Prostate gland (tissue), 2 donors: ENCODE results near the gene MLLT6. TPM values are rescaled to one million over a fixed set of nuclear protein-coding genes. Genes with fewer than 3 reads are reported as not detected.

Experiments
- DNase-seq: peaks from one replicate; pipeline ENCODE4 v3.0.0-alpha.2; 2019; ENCODE audit warnings: low spot score
- H3K27ac ChIP-seq, 2 donors: fragments of 200-600 bp; sonication (generic); 2 replicates each; pipeline ENCODE4 v1.5.1; 2017 to 2019
- H3K27me3 ChIP-seq: fragments of 200-600 bp; sonication (generic); replicated peaks from 2 replicates; pipeline ENCODE4 v1.5.1; 2019; ENCODE audit not compliant: insufficient read depth
- H3K36me3 ChIP-seq, 2 donors: fragments of 200-600 bp; sonication (generic); 1 replicate in 1 of 2; 2 replicates in 1 of 2; pipeline versions ENCODE4 v1.5.1 to v1.8.1; 2017 to 2019
- H3K4me1 ChIP-seq: fragments of 200-600 bp; sonication (generic); replicated peaks from 2 replicates; pipeline ENCODE4 v1.5.1; 2019
- H3K4me3 ChIP-seq, 2 donors: fragments of 200-600 bp; sonication (generic); 2 replicates each; pipeline ENCODE4 v1.5.1; 2017 to 2019
- H3K9me3 ChIP-seq: fragments of 200-600 bp; sonication (generic); 2 replicates; pipeline ENCODE4 v1.5.1; 2017
- CTCF ChIP-seq, 4 experiments: fragments of 200-600 bp in 2 of 4; fragments of 450-650 bp in 2 of 4; sonication (generic) in 2 of 4; IDR thresholded peaks; 1 replicate in 3 of 4; 2 replicates in 1 of 4; pipeline ENCODE4 v1.5.1; 2016 to 2019; ENCODE audit warnings: antibody characterized with exemption in 4 of 4, mild to moderate bottlenecking in 2 of 4, moderate library complexity in 2 of 4
- POLR2A ChIP-seq: fragments of 450-650 bp; IDR thresholded peaks from one replicate; pipeline ENCODE4 v1.6.1; 2016; ENCODE audit warnings: antibody characterized with exemption, mild to moderate bottlenecking
- POLR2AphosphoS5 ChIP-seq: sonication (generic); formaldehyde crosslinking; IDR thresholded peaks from one replicate; pipeline ENCODE4 v1.6.1; 2017; ENCODE audit warnings: antibody characterized with exemption
- WGBS: methylation state at CpG from one replicate; pipeline ENCODE4 v1.1.5; 2018; 5-methylcytosine and 5-hydroxymethylcytosine counted together
- intact Hi-C: fragments of 100-400 bp; cut with DNase I; formaldehyde crosslinking; loops from one replicate; pipeline ENCODE4 v1.14.2; 2022
- total RNA-seq, 2 donors: library from RNA; depleted of rRNA; stranded (reverse); fragments of >200 nt; gene quantifications; one replicate each; pipeline ENCODE4 v1.1.0, GENCODE V29; 2016

MLLT6 gene
- 100 to 1,000 TPM in 1 of 2 donors, 10 to 100 TPM in 1; 69.1 to 142 TPM for total RNA-seq

GRCh38 chr17:38704606-38705522 is at the start of gene MLLT6:
Gene MLLT6, plus strand, starts transcription at chr17:38705273. Its CDS starts 360 bp downstream, at chr17:38705633.
- H3K4me3 ChIP-seq = peak within 1 kb of the TSS; percentile 86 to 98
- H3K27me3 ChIP-seq = no peaks in the 10 kb centered on the region
- H3K27ac ChIP-seq = peak within 1 kb of the TSS; percentile 96 to 98
- peaks cover 0 to 4% of the 10 kb centered on the region in 2 donors for H3K36me3 ChIP-seq
- under 1% methylated on average over 99 of the region's 100 CpGs for WGBS
- intact Hi-C loops = loop anchor here (1.0 kb wide), 1 partner anchor 25 kb away; the partner anchor contains the start of gene CISD3
- TF ChIP-seq CTCF (IDR thresholded peaks at IDR 0.05) = no peak
- TF ChIP-seq POLR2A = peak; percentile 53
- TF ChIP-seq POLR2AphosphoS5 = peak; percentile 51
- DNase-seq = peak; percentile 72
- H3K9me3 ChIP-seq = no peaks in the 10 kb centered on the region
- H3K4me1 ChIP-seq = peaks cover 4% of the 10 kb centered on the region

- no peak overlapping the region for H3K27ac ChIP-seq
- TF ChIP-seq POLR2AphosphoS5 = no peak
- no peak for TF ChIP-seq CTCF (IDR thresholded peaks at IDR 0.05)
- TF ChIP-seq POLR2A = no peak
- DNase-seq = no peak
- no peaks in the 10 kb centered on the region for H3K36me3 ChIP-seq
- intact Hi-C loops = no loop called here
- WGBS = 71% methylated on average over 27 of the region's 27 CpGs
- H3K4me1 ChIP-seq = no peaks in the 10 kb centered on the region
- no peak overlapping the region for H3K4me3 ChIP-seq
- H3K27me3 ChIP-seq = no peaks in the 10 kb centered on the region
- H3K9me3 ChIP-seq = no peaks in the 10 kb centered on the region
Measured at GRCh38 chr17:38656959-38657823, 47.9 kb upstream of the MLLT6 start.

- H3K9me3 ChIP-seq = no peaks in the 10 kb centered on the region
- no peaks in the 10 kb centered on the region for H3K36me3 ChIP-seq
- TF ChIP-seq POLR2A (no peak), CTCF (IDR thresholded peaks at IDR 0.05) (no peak), POLR2AphosphoS5 (no peak)
- H3K4me3 ChIP-seq = no peak overlapping the region
- no peak overlapping the region for H3K27ac ChIP-seq
- no peaks in the 10 kb centered on the region for H3K27me3 ChIP-seq
- 82% methylated on average over 15 of the region's 15 CpGs for WGBS
- DNase-seq = no peak
- H3K4me1 ChIP-seq = no peaks in the 10 kb centered on the region
- intact Hi-C loops = no loop called here
Measured at GRCh38 chr17:38657824-38658740, 47.0 kb upstream of the MLLT6 start.

- Histone ChIP-seq H3K4me3 (no peak overlapping the region), H3K9me3 (no peaks in the 10 kb centered on the region), H3K36me3 (no peaks in the 10 kb centered on the region), H3K27me3 (no peaks in the 10 kb centered on the region), H3K4me1 (no peaks in the 10 kb centered on the region), H3K27ac (no peak overlapping the region)
- intact Hi-C loops = no loop called here
- TF ChIP-seq POLR2AphosphoS5 (no peak), POLR2A (no peak), CTCF (IDR thresholded peaks at IDR 0.05) (no peak)
- no peak for DNase-seq
- WGBS = 30% methylated on average over 12 of the region's 13 CpGs
Measured at GRCh38 chr17:38658741-38659345, 46.2 kb upstream of the MLLT6 start.
